Caco-2 (cell line): ENCODE measurements around the gene FAM98C. TPM values are rescaled to one million over a fixed set of nuclear protein-coding genes. Genes with fewer than 3 reads are reported as not detected.

Experiments used
- BruUV-seq: library from RNA; stranded (reverse); fragments of 400-500 nt; replicated peaks from 2 replicates; lab custom pipeline; 2021; lab: Mats Ljungman, UMichigan
- CTCF ChIA-PET: fragments of 300-600 bp; sonication (Branson Sonifier 250); formaldehyde crosslinking; loops from one replicate; lab custom pipeline; 2022; ENCODE audit warnings: antibody characterized with exemption; lab: Charles Lee
- POLR2A ChIA-PET: fragments of 300-600 bp; sonication (Branson Sonifier 250); formaldehyde crosslinking; loops from one replicate; lab custom pipeline; 2022; ENCODE audit warnings: antibody characterized with exemption; lab: Charles Lee
- DNase-seq, 2 experiments: peaks; one replicate each; pipeline versions ENCODE4 v3.0.0 to v3.0.0-alpha.2; 2020 to 2022
- H3K27me3 ChIP-seq: replicated peaks from 2 replicates; pipeline ENCODE4 v1.6.0; 2011; ENCODE audit warnings: low read length; ENCODE audit not compliant: control insufficient read depth, insufficient read depth
- H3K36me3 ChIP-seq: 2 replicates; pipeline ENCODE4 v1.5.1; 2011; ENCODE audit warnings: low read length; ENCODE audit not compliant: control insufficient read depth, insufficient read depth
- H3K4me1 ChIP-seq: fragments of 250-450 bp; sonication (Bioruptor Pico); 2 replicates; pipeline ENCODE4 v1.5.1; 2020; ENCODE audit warnings: mild to moderate bottlenecking
- H3K4me3 ChIP-seq: 2 replicates; pipeline ENCODE4 v1.5.1; 2011; ENCODE audit warnings: low read depth, mild to moderate bottlenecking, control low read depth, low read length
- H3K9me3 ChIP-seq: fragments of 250-450 bp; sonication (Bioruptor Pico); 2 replicates; pipeline ENCODE4 v1.5.1; 2020; ENCODE audit warnings: mild to moderate bottlenecking, moderate library complexity
- H3K27ac Mint-ChIP-seq: one replicate; pipeline ENCODE4 v1.8.0; 2022; ENCODE audit warnings: mixed read lengths; ENCODE audit not compliant: unreplicated experiment
- H3K27me3 Mint-ChIP-seq: one replicate; pipeline ENCODE4 v1.8.0; 2022; ENCODE audit warnings: mixed read lengths; ENCODE audit not compliant: insufficient read depth, unreplicated experiment
- H3K36me3 Mint-ChIP-seq: one replicate; pipeline ENCODE4 v1.8.0; 2022; ENCODE audit warnings: mild to moderate bottlenecking, mixed read lengths; ENCODE audit not compliant: insufficient read depth, unreplicated experiment
- H3K4me1 Mint-ChIP-seq: one replicate; pipeline ENCODE4 v1.8.0; 2022; ENCODE audit warnings: low read depth, mixed read lengths; ENCODE audit not compliant: unreplicated experiment
- H3K4me3 Mint-ChIP-seq: one replicate; pipeline ENCODE4 v1.8.0; 2022; ENCODE audit warnings: mild to moderate bottlenecking, moderate library complexity, mixed read lengths; ENCODE audit not compliant: unreplicated experiment
- H3K9me3 Mint-ChIP-seq: one replicate; pipeline ENCODE4 v1.8.0; 2022; ENCODE audit warnings: mixed read lengths; ENCODE audit not compliant: unreplicated experiment
- intact Hi-C: fragments of 100-400 bp; cut with micrococcal nuclease; formaldehyde crosslinking; loops from one replicate; pipeline ENCODE4 v1.10.0; 2022; ENCODE audit not compliant: unreplicated experiment
- total RNA-seq: library from RNA; stranded (reverse); gene quantifications from 2 replicates; pipeline ENCODE4 v1.2.3, GENCODE V29; 2022
- TF ChIP-seq, protein P1 (sequence below), 2 experiments: fragments of 200-600 bp in 1 of 2; IDR thresholded peaks; 1 replicate in 1 of 2; 2 replicates in 1 of 2; pipeline versions ENCODE4 v1.5.1 to v1.8.0; 2011 to 2022; ENCODE audit warnings: antibody characterized with exemption in 1 of 2, control low read depth in 1 of 2, inconsistent platforms in 1 of 2, low read depth in 1 of 2, low read length in 1 of 2, mild to moderate bottlenecking in 1 of 2, moderate library complexity in 1 of 2; ENCODE audit not compliant: insufficient read depth in 1 of 2, severe bottlenecking in 1 of 2, unreplicated experiment in 1 of 2

FAM98C gene
- total RNA-seq, 1 experiment from 2014 or later: 19.7 TPM

GRCh38 chr19:38451629-38452028, 48.7 kb downstream of the FAM98C start:
- Mint-ChIP-seq H3K27ac (no peak overlapping the region), H3K4me1 (no peaks in the 10 kb centered on the region), H3K27me3 (peaks cover 8% of the 10 kb centered on the region), H3K9me3 (no peaks in the 10 kb centered on the region), H3K36me3 (no peaks in the 10 kb centered on the region), H3K4me3 (no peak overlapping the region)
- intact Hi-C loops: no loop called here
- no peaks in the 10 kb centered on the region; the same call in 1 of the 2 replicates for H3K27me3 ChIP-seq
- H3K4me1 ChIP-seq: no peaks in the 10 kb centered on the region
- H3K9me3 ChIP-seq: no peaks in the 10 kb centered on the region
- ChIA-PET CTCF (no interaction called here), POLR2A (interaction anchor here (0.6 kb wide), 1 partner anchor 23 kb away, joined by 4 read pairs; no protein-coding TSS in a partner anchor)
- no TSS peak for BruUV-seq
- H3K36me3 ChIP-seq: no peaks in the 10 kb centered on the region
- TF ChIP-seq, protein P1, sequence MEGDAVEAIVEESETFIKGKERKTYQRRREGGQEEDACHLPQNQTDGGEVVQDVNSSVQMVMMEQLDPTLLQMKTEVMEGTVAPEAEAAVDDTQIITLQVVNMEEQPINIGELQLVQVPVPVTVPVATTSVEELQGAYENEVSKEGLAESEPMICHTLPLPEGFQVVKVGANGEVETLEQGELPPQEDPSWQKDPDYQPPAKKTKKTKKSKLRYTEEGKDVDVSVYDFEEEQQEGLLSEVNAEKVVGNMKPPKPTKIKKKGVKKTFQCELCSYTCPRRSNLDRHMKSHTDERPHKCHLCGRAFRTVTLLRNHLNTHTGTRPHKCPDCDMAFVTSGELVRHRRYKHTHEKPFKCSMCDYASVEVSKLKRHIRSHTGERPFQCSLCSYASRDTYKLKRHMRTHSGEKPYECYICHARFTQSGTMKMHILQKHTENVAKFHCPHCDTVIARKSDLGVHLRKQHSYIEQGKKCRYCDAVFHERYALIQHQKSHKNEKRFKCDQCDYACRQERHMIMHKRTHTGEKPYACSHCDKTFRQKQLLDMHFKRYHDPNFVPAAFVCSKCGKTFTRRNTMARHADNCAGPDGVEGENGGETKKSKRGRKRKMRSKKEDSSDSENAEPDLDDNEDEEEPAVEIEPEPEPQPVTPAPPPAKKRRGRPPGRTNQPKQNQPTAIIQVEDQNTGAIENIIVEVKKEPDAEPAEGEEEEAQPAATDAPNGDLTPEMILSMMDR (IDR thresholded peaks at IDR 0.05; ENCODE audit: insufficient read depth in 1 of 2, low read depth in 1 of 2, low read length in 1 of 2, severe bottlenecking in 1 of 2, unreplicated experiment in 1 of 2): no peak
- no peak for DNase-seq
- H3K4me3 ChIP-seq: no peak overlapping the region

GRCh38 chr19:38452430-38453366, 49.8 kb downstream of the FAM98C start:
- DNase-seq: peak; percentile 36 to 77
- no peak overlapping the region for H3K4me3 ChIP-seq
- TF ChIP-seq, protein P1 (IDR thresholded peaks at IDR 0.05; ENCODE audit: insufficient read depth in 1 of 2, low read depth in 1 of 2, low read length in 1 of 2, severe bottlenecking in 1 of 2, unreplicated experiment in 1 of 2): no peak
- Mint-ChIP-seq H3K4me3 (no peak overlapping the region), H3K27me3 (peaks cover 11% of the 10 kb centered on the region), H3K27ac (no peak overlapping the region), H3K4me1 (peaks cover 6% of the 10 kb centered on the region), H3K36me3 (no peaks in the 10 kb centered on the region), H3K9me3 (no peaks in the 10 kb centered on the region)
- H3K36me3 ChIP-seq: no peaks in the 10 kb centered on the region
- CTCF ChIA-PET: no interaction called here
- POLR2A ChIA-PET: interaction anchor here (0.6 kb wide), 1 partner anchor 22 kb away, joined by 4 read pairs; no protein-coding TSS in a partner anchor
- H3K27me3 ChIP-seq: no peaks in the 10 kb centered on the region; the same call in 1 of the 2 replicates
- H3K9me3 ChIP-seq: no peaks in the 10 kb centered on the region
- H3K4me1 ChIP-seq: no peaks in the 10 kb centered on the region
- BruUV-seq: no TSS peak
- intact Hi-C loops: no loop called here

- no peaks in the 10 kb centered on the region for H3K9me3 Mint-ChIP-seq
- peaks cover 11% of the 10 kb centered on the region for H3K27me3 Mint-ChIP-seq
- BruUV-seq: no TSS peak
- H3K27ac Mint-ChIP-seq: no peak overlapping the region
- H3K36me3 Mint-ChIP-seq: no peaks in the 10 kb centered on the region
- peaks cover 6% of the 10 kb centered on the region for H3K4me1 Mint-ChIP-seq
- no peak for DNase-seq
- ChIA-PET CTCF (no interaction called here), POLR2A (no interaction called here)
- Histone ChIP-seq H3K36me3 (no peaks in the 10 kb centered on the region), H3K4me1 (no peaks in the 10 kb centered on the region), H3K27me3 (no peaks in the 10 kb centered on the region; the same call in 1 of the 2 replicates), H3K9me3 (no peaks in the 10 kb centered on the region), H3K4me3 (no peak overlapping the region)
- H3K4me3 Mint-ChIP-seq: no peak overlapping the region
- TF ChIP-seq, protein P1 (IDR thresholded peaks at IDR 0.05; ENCODE audit: insufficient read depth in 1 of 2, low read depth in 1 of 2, low read length in 1 of 2, severe bottlenecking in 1 of 2, unreplicated experiment in 1 of 2): no peak
- intact Hi-C loops: no loop called here
Observed at GRCh38 chr19:38453596-38453995, 50.7 kb downstream of the FAM98C start.
